8988T (cell line): ENCODE results near the gene ACVR2B.

Source experiments
- DNase-seq: peaks from one replicate; pipeline ENCODE4 v3.0.0; 2011

The ACVR2B gene

DNA sequence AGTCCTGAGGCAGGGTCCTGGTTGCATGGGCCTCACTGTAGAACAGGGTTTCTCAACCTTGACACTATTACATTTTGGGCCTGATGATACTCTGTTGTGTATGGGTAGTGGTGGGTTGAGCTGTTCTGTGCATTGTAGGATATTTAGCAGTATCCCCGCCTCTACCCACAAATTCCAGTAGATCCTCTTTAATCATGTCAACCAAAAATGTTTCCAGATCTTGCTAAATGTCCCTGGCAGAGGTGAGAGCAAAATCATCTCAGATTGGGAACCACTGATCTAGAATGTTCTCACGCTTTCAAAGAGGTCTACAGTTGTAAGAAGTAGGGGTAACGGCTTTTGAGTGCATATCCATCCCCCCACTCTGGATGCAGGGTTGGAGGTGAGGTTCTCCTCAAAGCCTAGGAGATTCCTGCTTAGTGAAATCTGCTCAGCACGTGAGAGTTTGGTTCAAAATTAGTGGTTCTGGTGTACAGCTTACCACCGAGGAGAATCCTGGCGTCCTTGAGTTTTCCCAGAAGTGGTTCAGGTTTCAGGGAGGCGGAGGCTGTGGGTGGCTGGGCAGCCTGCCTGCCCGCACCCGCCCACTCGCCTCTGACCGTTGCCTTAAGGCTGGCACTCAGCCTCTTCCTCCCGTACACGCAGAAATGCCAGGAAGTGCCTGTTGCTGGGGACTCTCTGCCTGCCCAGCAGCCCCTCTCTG is 5.3 kb downstream of the ACVR2B start:
- no peak for DNase-seq

DNA sequence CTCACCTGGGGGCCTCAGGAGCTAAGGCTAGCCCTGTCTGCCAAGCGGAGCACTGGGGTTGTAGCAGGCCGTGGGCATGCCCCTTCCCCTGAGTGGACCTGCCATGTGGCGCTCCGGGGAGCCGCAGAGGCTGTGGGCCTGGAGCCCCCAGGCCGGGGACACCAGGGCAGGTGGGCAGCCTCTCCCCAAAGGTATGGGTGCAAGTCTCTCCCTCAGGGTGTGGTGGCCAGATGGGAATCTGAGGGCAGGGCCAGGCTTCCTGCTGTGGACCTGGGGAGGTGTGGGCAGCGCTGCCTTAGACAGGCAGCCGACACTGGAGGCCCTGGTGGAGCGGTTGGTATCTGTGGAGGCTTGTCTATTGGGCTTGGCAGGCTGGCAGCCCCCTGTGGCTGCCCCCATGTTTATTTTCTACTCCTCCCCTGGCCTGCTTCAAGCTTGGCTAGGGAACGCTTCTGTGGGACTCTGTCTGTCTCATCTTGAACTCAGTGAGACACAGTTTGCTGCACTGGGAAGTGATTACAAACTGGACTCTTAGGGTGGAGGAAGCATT is 5.9 kb downstream of the ACVR2B start:
- DNase-seq = no peak

- no peak for DNase-seq
These were observed 6.9 kb downstream of the ACVR2B start for GRCh38 chr3:38460377-38461270.

- no peak for DNase-seq
These were observed 12.0 kb downstream of the ACVR2B start for GRCh38 chr3:38465588-38466154.

DNA sequence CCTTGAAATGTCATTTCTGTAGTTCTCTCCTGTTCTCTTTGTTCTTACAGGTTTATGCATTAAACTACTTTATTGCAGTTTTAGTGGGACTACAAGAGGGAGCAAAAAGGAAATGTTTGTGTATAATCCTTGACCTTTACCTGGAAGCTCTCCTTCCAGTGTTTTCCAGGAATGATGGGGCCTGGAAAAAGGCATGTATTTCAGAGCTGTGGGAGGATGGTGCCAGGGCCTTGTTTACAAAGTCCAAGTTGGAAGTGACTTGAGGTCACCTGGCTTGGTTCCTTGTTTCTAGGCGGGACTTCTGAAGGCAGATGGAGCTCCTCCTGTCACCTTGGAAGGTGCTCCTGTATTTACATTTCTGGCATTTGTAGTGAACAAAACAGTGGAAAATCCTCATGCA is 15.1 kb downstream of the ACVR2B start:
- no peak for DNase-seq

DNA sequence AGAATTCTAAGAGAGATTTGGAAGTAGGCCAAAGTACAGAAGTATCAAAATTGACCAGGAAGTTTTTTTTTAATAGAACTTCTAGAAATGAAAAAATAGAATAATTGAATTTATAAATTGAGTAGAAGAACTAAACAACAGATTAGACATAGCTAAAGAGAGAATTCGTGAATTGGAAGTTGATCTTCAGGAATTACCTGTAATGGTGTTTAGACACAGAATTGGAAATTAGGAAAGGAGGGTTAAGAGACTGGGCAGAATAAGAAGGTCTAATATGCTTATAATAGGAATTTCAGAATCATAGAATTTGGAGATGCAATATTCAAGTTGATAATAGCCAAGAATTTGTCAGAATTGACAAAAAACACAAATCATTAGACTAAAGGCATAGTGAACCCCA is 16.2 kb downstream of the ACVR2B start:
- DNase-seq = no peak

GRCh38 chr3:38471260-38471857 is 17.7 kb downstream of the ACVR2B start:
- DNase-seq = no peak

- DNase-seq = no peak
These were observed 18.7 kb downstream of the ACVR2B start for GRCh38 chr3:38472342-38472741.

DNA sequence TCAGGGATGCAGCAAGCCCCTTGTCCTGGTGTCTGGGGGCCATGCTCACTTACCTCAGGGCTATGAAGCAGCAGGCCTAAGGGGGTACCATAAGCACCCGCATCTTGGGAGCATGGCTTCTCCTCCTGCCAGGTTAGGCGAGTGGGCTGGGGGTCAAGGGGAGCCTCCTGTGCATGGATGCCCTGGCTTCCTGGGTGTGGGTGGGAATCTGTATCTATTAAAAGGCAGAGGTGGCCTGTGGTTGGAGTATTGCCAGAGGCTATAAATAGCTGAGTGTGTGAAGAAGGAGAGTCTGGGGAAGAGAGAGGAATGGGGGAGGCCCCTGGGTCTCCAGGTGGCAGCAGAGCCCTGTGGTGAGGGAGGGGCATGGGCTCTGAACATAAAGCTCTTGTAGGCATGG is 19.5 kb downstream of the ACVR2B start:
- DNase-seq = no peak

- no peak for DNase-seq
These were observed 21.4 kb downstream of the ACVR2B start for GRCh38 chr3:38474928-38475605.

DNA sequence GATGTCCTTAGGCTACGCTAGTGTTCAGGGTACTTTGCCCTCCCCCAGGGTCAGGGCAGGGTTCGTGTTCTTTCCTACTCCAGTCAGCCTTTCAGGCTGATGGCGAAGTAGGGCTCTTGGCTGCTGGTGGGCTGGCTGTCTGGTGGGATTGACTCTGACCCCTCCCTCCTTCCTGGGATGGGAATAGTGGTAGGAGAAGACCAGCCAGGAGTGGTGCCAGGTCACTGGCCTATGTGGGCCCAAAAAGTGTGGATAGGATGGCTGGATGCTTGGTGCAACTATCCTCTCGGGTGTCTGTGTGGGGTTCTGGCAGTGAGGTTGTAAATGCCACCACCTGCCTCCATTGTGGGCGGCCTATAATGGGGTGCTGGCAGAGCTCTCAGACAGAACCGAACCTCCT is 22.0 kb downstream of the ACVR2B start:
- DNase-seq = no peak

DNA sequence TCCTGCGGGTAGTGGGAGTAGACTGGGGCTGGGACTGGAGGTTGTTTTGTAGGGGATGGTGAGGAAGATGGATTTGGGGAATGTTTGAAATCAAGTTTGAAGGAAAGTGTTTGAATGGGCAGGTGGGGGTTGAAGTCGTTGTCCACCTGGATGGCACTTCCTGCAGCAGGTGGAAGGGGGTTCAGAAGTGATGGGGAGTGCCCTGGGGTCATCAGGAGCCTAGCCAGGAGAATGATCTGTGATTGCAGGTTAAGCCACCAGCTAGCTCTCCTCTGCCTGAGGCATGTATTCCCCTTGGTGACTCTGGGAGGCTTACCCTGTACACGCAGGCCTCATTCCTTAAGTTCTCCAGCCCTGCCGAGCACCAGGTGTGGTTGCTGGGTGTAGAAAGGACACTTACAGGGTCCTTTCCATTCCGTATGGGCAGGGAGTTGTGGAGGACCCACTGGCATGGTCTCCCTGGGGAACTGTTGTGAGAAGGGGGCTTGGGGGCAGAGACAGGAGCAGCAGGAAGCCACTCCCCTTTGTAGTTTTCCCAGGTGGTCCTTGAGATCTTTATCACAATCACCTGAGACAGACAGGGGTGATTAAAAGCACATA is 22.6 kb downstream of the ACVR2B start:
- DNase-seq = no peak

DNA sequence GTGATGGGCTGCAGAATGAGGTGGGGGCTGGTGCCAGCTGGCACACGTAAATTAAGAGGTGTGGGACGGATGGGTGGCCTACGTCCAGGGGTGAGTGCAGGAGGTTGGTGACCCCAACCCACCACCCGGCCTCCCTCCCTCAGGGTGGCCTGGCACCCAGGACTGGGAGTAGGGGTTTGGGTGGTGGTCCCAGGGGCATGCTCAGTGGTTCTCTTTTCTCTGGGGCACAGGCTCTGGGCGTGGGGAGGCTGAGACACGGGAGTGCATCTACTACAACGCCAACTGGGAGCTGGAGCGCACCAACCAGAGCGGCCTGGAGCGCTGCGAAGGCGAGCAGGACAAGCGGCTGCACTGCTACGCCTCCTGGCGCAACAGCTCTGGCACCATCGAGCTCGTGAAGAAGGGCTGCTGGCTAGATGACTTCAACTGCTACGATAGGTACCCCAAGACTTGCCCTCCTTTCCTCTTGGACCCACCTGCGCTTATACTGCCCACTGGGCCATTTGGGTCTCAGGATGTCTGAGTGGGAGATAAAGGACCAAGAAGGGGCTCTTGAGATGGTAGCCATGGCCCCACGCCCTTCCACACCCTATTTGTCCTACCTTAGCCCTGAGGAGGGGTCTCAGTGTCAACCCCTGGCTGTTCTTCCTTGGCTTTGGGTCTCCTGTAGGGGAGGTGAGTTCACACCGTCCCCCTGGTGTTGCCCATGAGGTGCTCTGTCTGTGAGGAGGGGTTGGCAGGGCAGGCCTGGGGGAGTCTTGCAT is 23.5 kb downstream of the ACVR2B start:
- DNase-seq = no peak

DNA sequence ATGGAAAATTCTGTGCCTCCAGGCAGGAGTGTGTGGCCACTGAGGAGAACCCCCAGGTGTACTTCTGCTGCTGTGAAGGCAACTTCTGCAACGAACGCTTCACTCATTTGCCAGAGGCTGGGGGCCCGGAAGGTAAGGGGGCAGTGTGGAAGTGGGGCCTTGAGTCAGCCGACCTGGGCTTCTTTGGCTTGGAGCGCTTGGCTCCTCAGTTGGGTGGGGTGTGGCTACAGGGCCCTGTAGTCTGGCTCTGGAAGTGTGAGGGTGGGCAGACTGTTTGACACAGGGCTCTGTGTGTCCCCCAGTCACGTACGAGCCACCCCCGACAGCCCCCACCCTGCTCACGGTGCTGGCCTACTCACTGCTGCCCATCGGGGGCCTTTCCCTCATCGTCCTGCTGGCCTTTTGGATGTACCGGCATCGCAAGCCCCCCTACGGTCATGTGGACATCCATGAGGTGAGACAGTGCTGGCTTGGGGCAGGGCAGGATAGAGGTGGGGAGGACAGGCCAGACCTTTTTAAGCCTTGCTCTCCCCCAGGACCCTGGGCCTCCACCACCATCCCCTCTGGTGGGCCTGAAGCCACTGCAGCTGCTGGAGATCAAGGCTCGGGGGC is 24.3 kb downstream of the ACVR2B start:
- no peak for DNase-seq

GRCh38 chr3:38478901-38479300 is 25.2 kb downstream of the ACVR2B start:
- no peak for DNase-seq

- DNase-seq = peak; percentile 71
These were observed 25.9 kb downstream of the ACVR2B start for GRCh38 chr3:38479431-38480092.

GRCh38 chr3:38480093-38480445 is 26.4 kb downstream of the ACVR2B start:
- DNase-seq = no peak

DNA sequence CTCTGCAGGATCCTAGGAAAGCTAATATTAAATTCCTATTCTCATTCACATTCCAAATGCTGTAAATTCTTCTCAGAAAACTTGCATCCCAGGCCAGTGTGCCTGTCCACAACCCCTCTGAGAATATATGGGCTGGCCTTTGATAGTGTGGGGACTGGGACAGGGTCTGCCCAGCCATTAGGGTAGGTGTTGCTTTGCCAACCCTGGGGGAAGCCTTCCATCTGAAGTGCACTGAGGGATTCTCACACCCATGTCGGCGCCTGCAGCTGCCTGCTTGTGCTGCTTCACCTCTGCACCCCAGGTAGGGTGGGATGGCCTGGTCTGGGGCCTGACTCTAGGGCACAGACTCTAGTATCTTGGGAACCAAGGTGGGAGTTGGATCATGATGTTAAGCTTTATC is 27.2 kb downstream of the ACVR2B start:
- no peak for DNase-seq

DNA sequence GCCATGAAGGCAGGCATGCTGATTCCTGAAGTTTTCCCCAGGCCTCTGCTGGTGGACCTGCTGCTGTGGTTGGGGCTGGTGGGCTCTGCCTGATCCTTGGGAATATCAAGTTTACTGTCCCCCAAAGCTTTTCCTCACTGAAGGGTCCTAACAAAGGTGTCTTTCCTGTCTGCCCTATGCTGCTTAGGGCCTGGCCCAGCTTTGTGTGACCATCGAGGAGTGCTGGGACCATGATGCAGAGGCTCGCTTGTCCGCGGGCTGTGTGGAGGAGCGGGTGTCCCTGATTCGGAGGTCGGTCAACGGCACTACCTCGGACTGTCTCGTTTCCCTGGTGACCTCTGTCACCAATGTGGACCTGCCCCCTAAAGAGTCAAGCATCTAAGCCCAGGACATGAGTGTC is 29.3 kb downstream of the ACVR2B start:
- DNase-seq = no peak

- no peak for DNase-seq
These were observed 33.6 kb downstream of the ACVR2B start for GRCh38 chr3:38487323-38487722.

- no peak for DNase-seq
These were observed 35.3 kb downstream of the ACVR2B start for GRCh38 chr3:38488949-38489348.
